OCI-LY1 (cell line): ENCODE data around the gene HOXD8.

Experiments used
- CTCF ChIP-seq: fragments of 200-600 bp; sonication (generic), shearing (Covaris generic); IDR thresholded peaks from 2 replicates; pipeline ENCODE4 v1.5.1; 2017; ENCODE audit warnings: mild to moderate bottlenecking, antibody characterized with exemption, low read length, moderate library complexity, mixed read lengths
- EZH2 ChIP-seq: fragments of 200-600 bp; sonication (generic), shearing (Covaris generic); IDR thresholded peaks from 2 replicates; pipeline ENCODE4 v1.8.0; 2017; ENCODE audit warnings: borderline replicate concordance, mixed run types, mild to moderate bottlenecking, antibody characterized with exemption, low read length, moderate library complexity, mixed read lengths

- no peak for TF ChIP-seq CTCF
- no peak for TF ChIP-seq EZH2
Measured at GRCh38 chr2:176087330-176088047, 42.0 kb upstream of the HOXD8 start.
